ENCODE measurements around the gene GADL1. TPM values are rescaled to one million over a fixed set of nuclear protein-coding genes. Genes with fewer than 3 reads are reported as not detected.

Gene GADL1
- polyA plus RNA-seq, 3 donors, result not detected

DNA sequence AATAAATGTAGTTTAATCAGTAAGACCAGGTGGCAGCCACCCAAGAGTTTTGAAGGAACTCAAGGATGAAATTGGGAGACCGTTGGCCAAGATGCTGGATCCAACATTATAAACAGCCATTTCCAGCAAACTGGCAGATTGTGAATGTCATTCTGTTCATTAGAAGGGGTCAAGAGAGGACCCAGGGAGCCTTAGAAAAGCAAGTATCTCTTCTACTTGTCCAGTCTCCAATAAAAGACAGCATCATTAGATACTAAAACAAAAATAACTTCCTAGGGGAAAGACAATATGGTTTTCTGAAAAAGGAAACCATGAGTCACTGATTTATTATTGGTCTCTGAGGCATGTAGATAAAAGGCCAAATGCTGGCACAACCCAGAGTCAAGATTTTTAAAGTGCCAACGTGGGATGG is 67.9 kb downstream of the GADL1 start:
- Histone ChIP-seq H2AFZ (ENCODE audit: insufficient read depth, low read depth, low read length, poor library complexity, severe bottlenecking) (no peak overlapping the region), H3K36me3 (replicated peaks in 1 of 2; ENCODE audit: control insufficient read depth in 1 of 2, insufficient read depth in 2 of 2, low read length in 2 of 2) (no peaks in the 10 kb centered on the region), H3K4me2 (replicated peaks; ENCODE audit: extremely low read depth, low read length, poor library complexity, severe bottlenecking) (no peak overlapping the region), H3K79me2 (ENCODE audit: insufficient read depth, low read length) (no peaks in the 10 kb centered on the region), H3K27me3 (ENCODE audit: control insufficient read depth in 2 of 2, insufficient read depth in 2 of 2, low read length in 2 of 2) (no peaks in the 10 kb centered on the region), H4K20me1 (ENCODE audit: insufficient read depth, low read length) (no peaks in the 10 kb centered on the region), H3K27ac (ENCODE audit: low read depth in 1 of 2, low read length in 2 of 2) (no peak overlapping the region), H3K9ac (ENCODE audit: insufficient read depth, low read length, poor library complexity, severe bottlenecking) (no peak overlapping the region), H3K4me1 (ENCODE audit: control insufficient read depth in 1 of 2, insufficient read depth in 2 of 2, low read length in 2 of 2) (no peaks in the 10 kb centered on the region), H3K4me3 (replicated peaks in 1 of 3; ENCODE audit: low read depth in 2 of 3, low read length in 3 of 3) (no peak overlapping the region), H3K9me3 (replicated peaks in 1 of 2; ENCODE audit: control insufficient read depth in 1 of 2, insufficient read depth in 1 of 2, low read length in 2 of 2) (no peaks in the 10 kb centered on the region)
- Mint-ChIP-seq H3K36me3 (no peaks in the 10 kb centered on the region), H3K27ac (no peak overlapping the region), H3K9me3 (no peaks in the 10 kb centered on the region), H3K27me3 (ENCODE audit: low read depth in 3 of 3) (peaks cover 0 to 4% (median 0%) of the 10 kb centered on the region in 3 donors), H3K4me3 (no peak overlapping the region), H3K4me1 (no peaks in the 10 kb centered on the region)
- TF ChIP-seq CTCF (IDR thresholded peaks at IDR 0.05), result no peak
- intact Hi-C loops (cut with micrococcal nuclease), result no loop called here
- no peak for DNase-seq
- no CpG with 5 or more reads among the region's 2 CpGs for WGBS (ENCODE audit: insufficient coverage)

DNA sequence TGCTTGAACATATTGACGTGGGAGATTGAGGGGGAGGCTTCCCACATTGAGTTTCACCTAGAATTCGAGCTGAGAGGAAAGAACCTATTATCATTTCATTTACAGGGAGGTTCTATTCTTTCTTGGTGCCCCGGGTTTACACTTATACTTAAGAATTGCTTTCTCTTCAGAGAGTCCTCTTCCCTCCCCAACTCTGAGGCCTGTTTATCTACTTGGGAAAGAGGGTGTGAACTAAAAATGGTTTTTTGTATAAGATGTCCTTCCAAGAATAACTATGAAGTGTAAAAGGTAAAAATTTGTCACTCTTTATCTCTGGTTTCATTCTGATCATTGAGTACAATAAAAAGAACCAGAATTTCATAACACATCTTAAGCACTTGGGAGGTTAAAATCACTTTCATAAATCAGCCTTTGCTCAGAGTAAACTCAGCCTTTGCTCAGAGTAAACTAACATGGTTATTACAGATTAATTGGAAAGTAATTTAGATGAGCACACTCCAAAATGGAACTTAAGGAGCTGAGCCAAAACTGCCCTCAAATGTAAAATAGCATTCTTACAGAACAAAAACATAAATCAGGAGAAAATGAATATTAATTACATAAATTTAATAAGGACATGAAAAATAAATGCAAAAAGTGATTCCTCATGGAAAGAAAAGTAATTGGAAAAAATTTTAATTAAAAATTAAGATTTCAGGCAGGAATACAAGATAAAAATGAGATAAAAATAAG is 75.2 kb downstream of the GADL1 start:
- H3K4me2 ChIP-seq (replicated peaks; ENCODE audit: extremely low read depth, low read length, poor library complexity, severe bottlenecking), result no peak overlapping the region
- no peak for TF ChIP-seq CTCF (IDR thresholded peaks at IDR 0.05)
- no peak overlapping the region for H3K4me3 ChIP-seq (replicated peaks in 1 of 3; ENCODE audit: low read depth in 2 of 3, low read length in 3 of 3)
- H3K9ac ChIP-seq (ENCODE audit: insufficient read depth, low read length, poor library complexity, severe bottlenecking), result no peak overlapping the region
- H3K27me3 Mint-ChIP-seq (ENCODE audit: low read depth in 3 of 3), result no peaks in the 10 kb centered on the region
- no peaks in the 10 kb centered on the region for H3K4me1 ChIP-seq (ENCODE audit: control insufficient read depth in 1 of 2, insufficient read depth in 2 of 2, low read length in 2 of 2)
- H3K79me2 ChIP-seq (ENCODE audit: insufficient read depth, low read length), result no peaks in the 10 kb centered on the region
- H4K20me1 ChIP-seq (ENCODE audit: insufficient read depth, low read length), result no peaks in the 10 kb centered on the region
- no peak overlapping the region for H3K4me3 Mint-ChIP-seq
- no peak for DNase-seq
- peaks cover 0 to 5% (median 0%) of the 10 kb centered on the region in 7 donors for H3K9me3 Mint-ChIP-seq
- no peaks in the 10 kb centered on the region for H3K36me3 Mint-ChIP-seq
- intact Hi-C loops (cut with micrococcal nuclease), result no loop called here
- H3K4me1 Mint-ChIP-seq, result no peaks in the 10 kb centered on the region
- WGBS (ENCODE audit: insufficient coverage), result no CpG with 5 or more reads among the region's 3 CpGs
- H3K9me3 ChIP-seq (replicated peaks in 1 of 2; ENCODE audit: control insufficient read depth in 1 of 2, insufficient read depth in 1 of 2, low read length in 2 of 2), result no peaks in the 10 kb centered on the region
- H3K36me3 ChIP-seq (replicated peaks in 1 of 2; ENCODE audit: control insufficient read depth in 1 of 2, insufficient read depth in 2 of 2, low read length in 2 of 2), result no peaks in the 10 kb centered on the region
- no peaks in the 10 kb centered on the region for H3K27me3 ChIP-seq (ENCODE audit: control insufficient read depth in 2 of 2, insufficient read depth in 2 of 2, low read length in 2 of 2)
- no peak overlapping the region for H2AFZ ChIP-seq (ENCODE audit: insufficient read depth, low read depth, low read length, poor library complexity, severe bottlenecking)
- H3K27ac ChIP-seq (ENCODE audit: low read depth in 1 of 2, low read length in 2 of 2), result no peak overlapping the region
- H3K27ac Mint-ChIP-seq, result no peak overlapping the region

All from CD14-positive monocyte (primary cell).